ENCODE data around the gene TGFBR3L. TPM values are rescaled to one million over a fixed set of nuclear protein-coding genes. Genes with fewer than 3 reads are reported as not detected.
A peak's percentile ranks its signal among the peaks of the same experiment; 100 is the strongest.
"Not testable (repeated sequence)": the region's sequence is repeated elsewhere in the genome, so short reads cannot be mapped to it uniquely, and the experiment has no call there.

Gene TGFBR3L
- total RNA-seq, 1 experiment from 2014 or later = not detected

DNA sequence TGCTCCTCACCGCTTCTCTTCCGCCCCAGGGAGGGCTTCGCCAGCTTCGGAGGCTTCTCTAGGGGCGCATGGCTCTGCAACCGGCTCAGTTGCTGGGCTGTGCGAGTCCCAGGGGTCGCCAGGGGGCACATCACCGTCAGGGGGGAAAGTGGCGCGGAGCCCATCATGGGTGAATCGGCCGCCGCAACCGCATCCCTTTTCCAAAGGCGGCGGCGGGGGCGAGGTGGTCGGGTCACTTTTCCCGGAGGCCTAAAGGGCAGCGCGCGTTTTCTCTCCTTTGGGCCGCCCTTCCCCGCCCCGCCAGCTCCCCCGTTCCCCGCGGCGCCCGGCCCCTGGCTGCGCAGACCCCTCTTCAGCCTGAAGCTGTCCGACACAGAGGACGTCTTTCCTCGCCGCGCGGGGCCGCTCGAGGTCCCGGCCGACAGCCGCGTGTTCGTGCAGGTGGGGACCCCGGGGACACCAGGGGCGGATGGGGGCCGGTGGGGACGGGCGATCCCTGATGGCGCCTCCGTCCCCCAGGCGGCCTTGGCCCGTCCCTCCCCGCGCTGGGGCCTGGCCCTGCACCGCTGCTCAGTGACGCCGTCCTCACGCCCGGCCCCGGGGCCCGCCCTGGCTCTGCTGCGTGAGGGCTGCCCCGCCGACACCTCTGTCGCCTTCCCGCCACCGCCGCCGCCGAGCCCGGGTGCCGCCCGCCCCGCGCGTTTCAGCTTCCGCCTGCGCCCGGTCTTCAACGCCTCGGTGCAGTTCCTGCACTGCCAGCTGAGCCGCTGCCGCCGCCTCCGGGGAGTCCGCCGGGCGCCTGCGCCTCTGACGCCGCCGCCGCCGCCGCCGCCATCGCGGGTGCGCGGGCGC is 1.7 kb downstream of the TGFBR3L start:
- no peak for DNase-seq (ENCODE audit: low spot score)

DNA sequence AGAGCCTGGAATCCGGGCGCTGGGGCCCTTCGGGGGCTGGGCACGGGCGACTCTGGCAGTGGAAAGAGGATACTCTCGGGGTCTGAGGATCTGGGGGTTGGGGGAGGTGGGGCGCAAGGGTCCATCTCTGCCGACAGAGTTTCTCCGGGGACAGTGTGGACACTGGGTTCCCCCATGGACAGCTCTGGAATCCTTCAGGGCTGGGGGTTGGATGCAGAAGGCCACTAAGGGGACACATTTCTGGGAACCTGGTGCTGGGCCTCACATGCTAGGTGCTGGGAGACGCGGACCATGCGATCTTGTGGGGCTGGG is 2.3 kb downstream of the TGFBR3L start:
- DNase-seq (ENCODE audit: low spot score) = no peak

- no peak for DNase-seq (ENCODE audit: low spot score)
Observed at GRCh38 chr19:7917267-7918061, 2.8 kb downstream of the TGFBR3L start.

GRCh38 chr19:7918062-7918614 is 3.5 kb downstream of the TGFBR3L start:
- not testable (repeated sequence) for DNase-seq (ENCODE audit: low spot score)

GRCh38 chr19:7918615-7919421 is 4.2 kb downstream of the TGFBR3L start:
- DNase-seq (ENCODE audit: low spot score) = no peak

DNA sequence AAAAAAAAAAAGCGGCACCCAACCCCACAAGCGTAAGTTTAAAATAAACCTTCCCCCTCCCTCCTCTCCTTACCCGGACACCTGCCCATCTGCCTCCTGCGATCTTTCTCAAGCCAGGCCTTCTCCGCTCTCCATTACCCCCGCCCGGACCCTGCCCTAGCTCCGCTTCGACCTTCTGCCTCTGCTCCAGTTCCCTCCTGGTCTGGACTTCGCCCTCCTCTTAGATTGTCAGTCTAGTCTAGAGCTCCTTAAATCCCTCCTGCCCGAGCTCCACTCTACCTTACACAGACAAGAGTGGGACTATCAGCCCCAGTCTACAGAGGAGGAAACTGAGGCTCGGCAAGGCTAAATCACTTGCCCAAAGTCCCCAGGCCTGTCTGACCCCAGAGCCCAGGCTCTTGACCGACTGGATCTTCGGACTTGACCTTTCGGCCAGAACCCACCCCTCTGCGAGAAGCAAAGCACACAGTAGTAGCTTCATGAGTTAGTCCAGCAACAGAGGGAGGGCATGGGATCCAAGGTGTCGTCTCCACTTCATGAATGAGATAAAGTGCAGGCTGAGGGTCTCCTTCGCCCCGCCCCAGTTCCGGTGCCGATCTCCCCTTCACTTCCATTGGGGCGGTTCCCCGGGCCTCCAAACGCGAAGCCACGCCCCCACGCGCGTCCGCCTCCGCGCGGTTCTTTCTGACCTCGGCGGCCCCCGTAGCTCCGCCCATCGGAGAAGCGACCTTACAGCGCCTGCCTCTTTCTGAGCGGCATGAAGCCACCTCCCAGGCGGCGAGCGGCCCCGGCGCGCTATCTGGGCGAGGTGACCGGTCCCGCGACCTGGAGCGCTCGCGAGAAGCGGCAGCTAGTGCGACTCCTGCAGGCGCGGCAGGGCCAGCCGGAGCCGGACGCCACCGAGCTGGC is 5.2 kb downstream of the TGFBR3L start, which contains the start of gene SNAPC2:
Gene SNAPC2, plus strand, starts transcription at position 729 of the 909 bp plus-strand sequence. Its CDS starts 29 bp downstream, at position 758.
- DNase-seq (ENCODE audit: low spot score) = peak; percentile 80

DNA sequence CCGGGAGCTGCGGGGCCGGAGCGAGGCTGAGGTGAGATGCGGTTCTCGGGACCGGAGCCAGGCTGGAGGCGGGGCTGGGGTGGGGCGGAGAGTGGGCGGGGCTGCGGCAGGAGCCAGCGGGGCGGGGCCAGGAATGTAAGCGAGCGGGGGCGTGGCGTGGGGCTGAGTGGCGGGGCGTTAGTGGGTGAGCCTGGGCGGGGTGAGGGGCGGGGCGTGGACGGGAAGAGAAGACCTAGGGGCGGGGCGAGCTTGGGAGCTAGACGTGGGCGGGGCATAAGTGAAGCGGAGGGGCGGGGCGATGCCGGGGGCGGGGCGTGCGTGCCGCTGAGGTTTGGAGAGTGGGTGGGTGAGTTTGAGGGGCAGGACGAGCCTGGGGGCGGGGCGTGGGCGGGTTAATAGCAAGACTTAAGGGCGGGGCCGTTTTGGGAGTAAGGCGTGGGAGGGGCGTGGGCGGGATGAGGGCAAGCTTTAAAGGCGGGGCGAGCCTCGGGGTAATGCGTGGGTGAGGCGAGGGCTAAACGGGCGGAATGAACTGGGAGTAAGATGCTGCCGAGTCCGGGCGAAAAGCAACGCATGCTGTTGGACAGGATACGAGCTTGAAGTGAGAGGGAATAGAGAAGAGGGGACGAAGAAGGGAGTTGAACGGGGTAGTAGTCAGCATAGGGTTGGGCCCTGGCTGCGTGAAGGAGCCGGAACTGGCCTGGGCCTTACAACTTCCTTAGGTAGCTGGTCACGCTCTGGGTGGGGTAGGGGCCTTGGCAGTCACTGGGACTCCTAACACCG is 6.1 kb downstream of the TGFBR3L start:
- DNase-seq (ENCODE audit: low spot score) = peak; percentile 93

GRCh38 chr19:7921302-7921966 is 6.8 kb downstream of the TGFBR3L start:
- DNase-seq (ENCODE audit: low spot score) = no peak

- DNase-seq (ENCODE audit: low spot score) = no peak
Observed at GRCh38 chr19:7921967-7922835, 7.6 kb downstream of the TGFBR3L start.

GRCh38 chr19:7922836-7923195 is 8.2 kb downstream of the TGFBR3L start:
- no peak for DNase-seq (ENCODE audit: low spot score)

DNA sequence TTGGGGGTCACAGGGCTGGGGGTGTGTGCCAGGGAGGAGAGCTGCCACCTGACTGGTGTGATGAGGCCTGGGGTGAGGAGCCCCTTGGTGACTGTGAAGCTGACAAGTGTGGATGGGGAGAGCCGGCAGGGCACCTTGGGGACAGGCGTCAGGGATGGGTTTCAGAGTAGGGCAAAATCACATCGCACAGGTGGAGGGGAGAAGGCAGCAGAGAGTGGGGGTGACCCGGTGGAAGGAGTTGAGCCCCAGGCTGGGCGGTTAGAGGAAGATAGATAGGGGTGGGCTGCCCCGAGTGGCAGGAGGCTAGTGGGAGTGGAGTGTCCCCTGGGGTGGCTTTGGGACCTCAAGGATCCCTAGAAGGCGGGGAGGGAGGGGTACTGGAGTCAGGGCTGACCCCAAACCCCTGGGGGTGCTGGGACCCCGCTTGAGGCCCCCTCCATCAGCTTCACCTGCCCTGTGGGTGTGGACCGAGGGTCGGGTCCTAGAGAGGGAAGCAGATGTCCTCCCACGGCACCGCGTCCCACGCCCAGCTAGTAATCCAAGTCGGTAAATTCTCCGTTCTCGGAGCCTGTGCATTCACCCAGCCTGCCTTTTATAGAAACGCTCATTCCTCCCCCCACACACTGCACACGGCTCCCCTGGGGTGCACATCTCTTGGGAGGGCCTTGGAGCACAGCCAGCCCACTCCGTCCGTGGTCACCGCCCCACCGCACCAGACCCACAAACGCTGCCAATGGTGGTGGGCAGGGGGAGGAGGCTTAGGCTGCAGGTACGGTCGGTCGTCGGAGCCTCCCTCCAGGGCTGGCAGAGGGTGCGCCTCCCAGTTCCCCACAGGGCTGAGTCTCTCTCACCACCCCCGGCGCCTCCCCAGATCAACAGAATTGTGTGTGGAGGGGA is 8.9 kb downstream of the TGFBR3L start:
- DNase-seq (ENCODE audit: low spot score) = no peak

GRCh38 chr19:7924241-7924640 is 9.6 kb downstream of the TGFBR3L start:
- no peak for DNase-seq (ENCODE audit: low spot score)

GRCh38 chr19:7924651-7925170 is 10.1 kb downstream of the TGFBR3L start:
- DNase-seq (ENCODE audit: low spot score) = no peak

- peak; percentile 68 for DNase-seq (ENCODE audit: low spot score)
Observed at GRCh38 chr19:7925171-7925851, 10.7 kb downstream of the TGFBR3L start.

DNA sequence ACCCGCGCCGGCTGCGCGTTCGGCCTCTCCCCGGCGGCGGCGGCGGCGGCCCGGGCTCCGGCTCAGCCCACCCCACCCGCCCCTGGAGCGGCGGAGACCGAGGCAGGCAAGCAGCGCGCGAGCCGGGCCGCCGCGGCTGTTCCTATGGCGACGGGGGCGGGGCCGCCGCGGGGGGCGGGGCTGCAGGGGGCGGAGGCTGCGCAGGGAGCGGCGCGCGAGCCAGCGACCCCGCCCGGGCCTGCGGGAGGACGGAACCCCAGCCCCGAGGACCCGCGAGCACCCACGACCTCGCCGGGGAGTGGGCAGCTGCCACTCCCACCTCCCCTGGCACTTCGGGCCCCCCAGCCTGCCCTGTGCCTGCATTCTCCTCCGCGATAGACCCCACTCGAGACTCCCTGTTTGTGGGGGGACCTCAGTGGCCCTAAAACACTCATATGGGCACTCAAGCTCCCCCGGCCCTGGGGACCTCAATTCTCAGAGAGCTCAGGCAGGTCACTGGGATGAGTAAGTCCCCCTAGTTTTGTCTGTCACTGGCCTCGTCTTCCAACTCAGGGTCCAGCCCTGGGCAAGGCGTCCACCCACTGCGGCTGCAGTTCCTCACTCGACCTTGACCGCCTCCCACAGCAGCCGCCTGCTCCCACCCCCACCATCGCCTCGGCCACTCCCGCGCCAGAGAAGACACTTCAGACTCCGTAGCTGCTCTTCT is 11.5 kb downstream of the TGFBR3L start, which contains the start of gene CTXN1:
Gene CTXN1, minus strand, starts transcription at position 115 of the 706 bp plus-strand sequence. CDS start 597 bp downstream, outside the sequence.
- peak; percentile 35 for DNase-seq (ENCODE audit: low spot score)

Measured in HT-29 (cell line).